Testis (tissue), 5 donors: ENCODE results near the gene MAP3K12. TPM values are rescaled to one million over a fixed set of nuclear protein-coding genes. Genes with fewer than 3 reads are reported as not detected.
"Not testable (repeated sequence)": the region's sequence is repeated elsewhere in the genome, so short reads cannot be mapped to it uniquely, and the experiment has no call there.

Source experiments
- DNase-seq: peaks from one replicate; pipeline ENCODE4 v3.0.0-alpha.2; 2019
- H3K27ac ChIP-seq, 2 donors: fragments of 200-600 bp; sonication (generic); one replicate each; pipeline ENCODE4 v1.5.1; 2019
- H3K27me3 ChIP-seq: fragments of 200-600 bp; sonication (generic); one replicate; pipeline ENCODE4 v1.5.1; 2019
- H3K36me3 ChIP-seq: fragments of 200-600 bp; sonication (generic); one replicate; pipeline ENCODE4 v1.5.1; 2017; ENCODE audit warnings: low read depth; ENCODE audit errors: missing control alignments
- H3K4me1 ChIP-seq: fragments of 200-600 bp; sonication (generic); one replicate; pipeline ENCODE4 v1.5.1; 2019
- H3K4me3 ChIP-seq, 2 donors: fragments of 200-600 bp; sonication (generic); one replicate each; pipeline ENCODE4 v1.5.1; 2017 to 2019
- H3K9me3 ChIP-seq: fragments of 200-600 bp; sonication (generic); one replicate; pipeline ENCODE4 v1.5.1; 2017
- CTCF ChIP-seq, 3 experiments: fragments of 450-650 bp in 2 of 3; fragments of 200-600 bp in 1 of 3; sonication (generic) in 1 of 3; IDR thresholded peaks; one replicate each; pipeline ENCODE4 v1.5.1; 2016 to 2019; ENCODE audit warnings: antibody characterized with exemption in 3 of 3, mild to moderate bottlenecking in 2 of 3, moderate library complexity in 1 of 3
- POLR2A ChIP-seq: fragments of 450-650 bp; IDR thresholded peaks from one replicate; pipeline ENCODE4 v1.6.1; 2017; ENCODE audit warnings: antibody characterized with exemption, mild to moderate bottlenecking, moderate library complexity
- WGBS, 2 donors: methylation state at CpG; one replicate each; pipeline ENCODE4 v1.1.5; 2018; 5-methylcytosine and 5-hydroxymethylcytosine counted together
- intact Hi-C: fragments of 100-400 bp; cut with DNase I; formaldehyde crosslinking; loops from one replicate; pipeline ENCODE4 v1.15.1; 2023; ENCODE audit warnings: low total_unique reads
- long read RNA-seq, 2 donors: transcript quantifications; one replicate each; lab custom pipeline, GENCODE V29; 2026
- polyA plus RNA-seq: library from polyadenylated mRNA; stranded (reverse); fragments of 350-450 nt; fragmentation: Illumina TruSeq; extraction: RNeasy Lipid Tissue Mini Kit (QIAGEN cat#74804); gene quantifications from one replicate; pipeline ENCODE4 v1.2.3, GENCODE V29; 2014; ENCODE audit warnings: low read depth, low replicate concordance; ENCODE audit not compliant: insufficient read depth
- total RNA-seq, 2 donors: library from RNA; depleted of rRNA; stranded (reverse); fragments of >200 nt; gene quantifications; one replicate each; pipeline ENCODE4 v1.2.3, GENCODE V29; 2016

Gene MAP3K12
- 10 to 100 TPM; 52.2 to 56.7 TPM for total RNA-seq
- 28.5 TPM for polyA plus RNA-seq
- long read RNA-seq, donor 1, partial matches to known transcripts: 0 of 3 reads
- long read RNA-seq, donor 1, other reads (novel, unspliced or antisense): 0 of 3 reads
- long read RNA-seq, donor 2: 0 reads

DNA sequence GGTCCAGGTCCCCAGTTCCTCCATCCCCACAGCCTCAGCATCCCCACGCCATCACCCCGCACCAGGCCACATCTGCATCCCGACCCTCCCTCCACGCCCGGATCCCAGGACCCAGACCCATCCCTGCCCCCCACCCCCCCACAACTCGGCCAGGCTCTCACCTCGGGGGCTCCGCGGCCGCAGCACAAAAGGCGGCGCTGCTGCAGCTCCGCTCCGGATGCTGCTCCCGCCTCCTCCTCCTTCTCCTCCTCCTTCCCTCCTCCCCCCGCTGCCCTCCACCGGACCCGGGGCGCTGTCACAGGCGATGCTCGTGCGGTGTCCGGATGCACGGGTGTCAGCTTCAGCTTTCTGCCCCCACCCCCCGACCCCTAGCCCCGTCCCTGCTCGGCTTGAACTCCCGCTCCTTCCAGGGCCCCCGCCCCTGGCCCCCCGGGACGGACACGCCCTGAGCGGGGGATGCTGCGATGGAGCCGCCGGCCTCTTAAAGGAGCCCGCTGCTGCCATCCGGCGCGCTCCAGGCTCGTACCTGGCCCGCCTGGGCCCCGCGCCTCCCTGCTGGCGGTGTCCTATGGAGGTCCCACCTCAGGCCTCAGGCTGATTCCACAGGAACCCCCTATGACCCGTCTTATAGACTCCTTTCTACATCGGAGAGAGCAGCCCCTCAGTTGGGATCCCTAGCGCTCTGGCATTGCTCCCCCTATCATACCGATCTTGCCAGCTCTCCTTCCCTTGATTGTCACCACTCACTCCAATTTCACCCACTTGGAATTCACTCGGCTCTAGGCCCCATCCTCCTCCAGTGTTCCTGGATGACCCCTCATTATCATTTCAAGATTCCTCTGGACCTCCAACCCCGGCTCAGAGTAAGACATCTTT, at the start of gene MAP3K12:
TSS of gene MAP3K12 (minus strand) at position 193 of the 876 bp plus-strand sequence. CDS start 12,067 bp downstream, outside the sequence.
- Histone ChIP-seq H3K9me3 (no peaks in the 10 kb centered on the region), H3K4me1 (peaks cover 57% of the 10 kb centered on the region), H3K36me3 (no peaks in the 10 kb centered on the region), H3K27ac (peak within 1 kb of the TSS; percentile 97 to 98), H3K27me3 (no peaks in the 10 kb centered on the region), H3K4me3 (peak within 1 kb of the TSS; percentile 73 to 86)
- DNase-seq: peak; percentile 78
- 1% methylated on average over 13 to 50 of the region's 51 CpGs for WGBS, 2 donors
- intact Hi-C loops: loop anchor here (10.0 kb wide), 2 partner anchors 45 to 175 kb away; partner anchors contain the start of genes AAAS and PCBP2
- no peak for TF ChIP-seq POLR2A

DNA sequence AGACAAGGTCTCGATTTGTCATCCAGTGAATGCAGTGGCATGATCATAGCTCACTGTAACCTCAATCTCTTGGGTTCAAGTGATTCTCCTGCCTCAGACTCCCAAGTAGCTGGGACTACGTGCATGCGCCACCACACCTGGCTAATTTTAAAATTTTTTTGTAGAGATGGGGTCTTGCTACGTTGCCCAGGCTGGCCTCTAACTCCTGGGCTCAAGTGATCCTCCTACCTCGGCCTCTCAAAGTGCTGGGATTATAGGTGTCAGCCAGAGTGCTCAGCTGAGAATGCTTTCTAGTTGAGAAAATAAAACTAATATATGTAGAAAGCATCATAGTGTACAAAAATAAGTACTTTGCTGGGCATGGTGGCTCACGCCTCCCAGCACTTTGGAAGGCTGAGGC, 49.1 kb upstream of the MAP3K12 start:
- intact Hi-C loops: loop anchor here (10.0 kb wide), 1 partner anchor 126 kb away; the partner anchor contains the start of gene ATP5MC2

DNA sequence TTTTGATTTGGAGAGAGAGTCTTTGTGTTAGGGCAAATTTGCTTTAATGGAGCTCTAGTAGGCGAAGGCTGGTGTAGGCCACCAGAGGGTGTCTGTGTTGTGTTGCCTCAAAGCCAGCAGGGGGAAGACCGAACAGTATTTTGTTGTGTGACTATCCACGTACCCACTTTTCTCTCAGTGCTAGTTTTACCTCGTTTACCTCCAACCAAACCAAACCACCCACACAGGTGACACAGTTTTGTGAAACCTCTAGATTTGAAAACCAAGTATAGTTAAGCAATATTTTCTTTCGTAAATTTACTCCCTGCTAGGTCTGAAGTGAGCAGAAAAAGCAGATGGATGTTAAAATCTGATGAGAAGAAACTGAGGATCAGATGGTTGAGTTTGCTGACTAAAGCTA, 44.3 kb upstream of the MAP3K12 start:
- 27 to 38% methylated on average over 5 of the region's 5 CpGs for WGBS, 2 donors
- Histone ChIP-seq H3K4me1 (peaks cover 23% of the 10 kb centered on the region), H3K36me3 (no peaks in the 10 kb centered on the region), H3K4me3 (no peak overlapping the region), H3K27ac (peak overlapping the region; percentile 70 to 81), H3K9me3 (no peaks in the 10 kb centered on the region), H3K27me3 (no peaks in the 10 kb centered on the region)
- intact Hi-C loops: loop anchor here (10.0 kb wide), 1 partner anchor 131 kb away; the partner anchor contains the start of gene ATP5MC2
- TF ChIP-seq CTCF (IDR thresholded peaks at IDR 0.05) (peak; percentile 75 to 96 (median 94)), POLR2A (no peak)
- peak; percentile 80 for DNase-seq

More for the DNA sequence above, 49.1 kb upstream of the MAP3K12 start:
- H3K27me3 ChIP-seq, DNase-seq, H3K4me1 ChIP-seq, H3K4me3 ChIP-seq, H3K9me3 ChIP-seq, H3K27ac ChIP-seq, H3K36me3 ChIP-seq: not testable (repeated sequence)
- 94 to 96% methylated on average over 6 of the region's 6 CpGs for WGBS, 2 donors

DNA sequence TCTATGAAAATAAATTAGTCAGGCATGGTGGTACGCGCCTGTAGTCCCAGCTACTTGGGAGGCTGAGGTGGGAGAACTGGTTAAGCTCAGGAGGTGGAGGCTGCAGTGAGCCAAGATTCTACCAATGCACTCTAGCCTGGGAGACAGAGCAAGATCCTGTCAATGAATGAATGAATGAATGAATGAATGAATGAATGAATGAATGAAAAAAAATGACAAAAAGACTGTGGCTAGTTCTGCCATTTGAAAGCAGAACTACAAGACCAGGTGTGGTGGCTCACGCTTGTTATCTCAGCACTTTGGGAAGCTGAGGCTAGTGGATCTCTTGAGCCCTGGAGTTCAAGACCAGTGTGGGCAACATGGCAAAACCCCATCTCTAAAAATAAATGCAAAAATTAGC, 40.3 kb upstream of the MAP3K12 start:
- Histone ChIP-seq H3K4me1 (peaks cover 27% of the 10 kb centered on the region), H3K27ac (peak overlapping the region; percentile 78 to 83), H3K36me3 (no peaks in the 10 kb centered on the region), H3K4me3 (no peak overlapping the region), H3K27me3 (no peaks in the 10 kb centered on the region), H3K9me3 (no peaks in the 10 kb centered on the region)
- WGBS, 2 donors: 91 to 93% methylated on average over 3 of the region's 3 CpGs
- TF ChIP-seq CTCF (IDR thresholded peaks at IDR 0.05) (no peak), POLR2A (no peak)
- intact Hi-C loops: no loop called here
- no peak for DNase-seq

DNA sequence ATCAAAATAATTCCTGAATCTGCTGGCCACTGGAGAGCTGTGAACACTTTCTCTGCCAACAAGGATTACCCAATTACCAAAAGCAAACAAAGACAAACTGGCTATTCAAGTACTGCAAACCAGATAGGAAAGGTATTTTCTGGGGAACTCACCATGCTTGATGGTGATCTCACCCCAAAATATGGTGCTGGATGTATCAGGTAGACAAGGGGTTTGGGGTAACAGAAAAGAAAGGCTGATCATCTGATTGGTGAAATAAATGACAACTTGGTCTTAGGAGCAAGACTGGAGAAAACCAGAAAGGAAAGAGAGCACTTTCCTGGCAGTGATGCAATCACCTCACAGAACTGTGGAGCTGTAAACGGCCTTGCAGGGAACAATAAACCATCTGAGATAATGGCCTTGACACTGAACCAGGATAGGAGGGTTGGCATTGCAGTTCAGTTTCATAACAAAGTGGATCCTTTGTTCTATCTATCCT, 39.0 kb upstream of the MAP3K12 start:
- 13 to 20% methylated on average over 1 of the region's 1 CpG for WGBS, 2 donors
- Histone ChIP-seq H3K36me3 (no peaks in the 10 kb centered on the region), H3K27ac (peak overlapping the region; percentile 78 to 83), H3K4me1 (peaks cover 27% of the 10 kb centered on the region), H3K27me3 (no peaks in the 10 kb centered on the region), H3K4me3 (no peak overlapping the region), H3K9me3 (no peaks in the 10 kb centered on the region)
- DNase-seq: peak; percentile 83
- intact Hi-C loops: no loop called here
- TF ChIP-seq POLR2A: no peak
- TF ChIP-seq CTCF (IDR thresholded peaks at IDR 0.05): no peak
